SK-N-SH treated with all-trans-retinoic acid at 6 μM for 48 hours (cell line): ENCODE measurements around the gene HYAL3.

ENCODE experiments used
- ATAC-seq: fragments of 200-7000 bp; cut with Tn5 transposase; 3 replicates; pipeline ENCODE4 v1.9.1; 2020; ENCODE audit warnings: mild to moderate bottlenecking, moderate library complexity
- ARNTL ChIP-seq: fragments of 450-650 bp; formaldehyde crosslinking; IDR thresholded peaks from 2 replicates; pipeline ENCODE4 v1.5.0; 2020; ENCODE audit warnings: low read depth, mild to moderate bottlenecking, moderate library complexity, borderline replicate concordance
- BACH2 ChIP-seq: fragments of 250-450 bp; sonication (Bioruptor Pico); IDR thresholded peaks from 2 replicates; pipeline ENCODE4 v1.9.0; 2021; ENCODE audit warnings: mild to moderate bottlenecking, borderline replicate concordance
- CREB5 ChIP-seq: fragments of 250-450 bp; sonication (Bioruptor Pico); IDR thresholded peaks from 2 replicates; pipeline ENCODE4 v1.5.1; 2020; ENCODE audit warnings: low read depth, mild to moderate bottlenecking, moderate library complexity
- CSDC2 ChIP-seq: fragments of 250-450 bp; sonication (Bioruptor Pico); IDR thresholded peaks from 2 replicates; pipeline ENCODE4 v1.5.0; 2020; ENCODE audit warnings: mild to moderate bottlenecking, moderate library complexity
- CSRNP3 ChIP-seq: fragments of 250-450 bp; sonication (Bioruptor Pico); IDR thresholded peaks from 2 replicates; pipeline ENCODE4 v1.5.1; 2021; ENCODE audit warnings: mild to moderate bottlenecking, moderate library complexity
- ESRRG ChIP-seq: fragments of 250-450 bp; sonication (Bioruptor Pico); IDR thresholded peaks from 2 replicates; pipeline ENCODE4 v1.6.1; 2021; ENCODE audit warnings: mild to moderate bottlenecking
- GLIS3 ChIP-seq: fragments of 250-450 bp; sonication (Bioruptor Pico); IDR thresholded peaks from 2 replicates; pipeline ENCODE4 v1.5.0; 2020; ENCODE audit warnings: mild to moderate bottlenecking, moderate library complexity
- OSR1 ChIP-seq: fragments of 250-450 bp; sonication (Bioruptor Pico); IDR thresholded peaks from 2 replicates; pipeline ENCODE4 v1.8.0; 2022; ENCODE audit warnings: moderate library complexity, mild to moderate bottlenecking, inconsistent platforms
- PATZ1 ChIP-seq: fragments of 250-450 bp; sonication (Bioruptor Pico); IDR thresholded peaks from 2 replicates; pipeline ENCODE4 v1.8.0; 2020; ENCODE audit warnings: mild to moderate bottlenecking, moderate library complexity, borderline replicate concordance
- POU6F1 ChIP-seq: fragments of 250-450 bp; sonication (Bioruptor Pico); IDR thresholded peaks from 2 replicates; pipeline ENCODE4 v1.8.0; 2021; ENCODE audit warnings: low read depth, mild to moderate bottlenecking, moderate library complexity, borderline replicate concordance
- PPARA ChIP-seq: fragments of 250-450 bp; sonication (Bioruptor Pico); IDR thresholded peaks from 2 replicates; pipeline ENCODE4 v1.5.0; 2020; ENCODE audit warnings: mild to moderate bottlenecking, borderline replicate concordance
- RARB ChIP-seq: fragments of 250-450 bp; sonication (Bioruptor Pico); IDR thresholded peaks from 2 replicates; pipeline ENCODE4 v1.8.0; 2021; ENCODE audit warnings: mild to moderate bottlenecking, moderate library complexity
- SNAI2 ChIP-seq: fragments of 250-450 bp; sonication (Bioruptor Pico); IDR thresholded peaks from 2 replicates; pipeline ENCODE4 v1.5.0; 2020; ENCODE audit warnings: mild to moderate bottlenecking, moderate library complexity
- TCF4 ChIP-seq: fragments of 250-450 bp; sonication (Bioruptor Pico); IDR thresholded peaks from 2 replicates; pipeline ENCODE4 v1.8.0; 2021; ENCODE audit warnings: mild to moderate bottlenecking, moderate library complexity, borderline replicate concordance
- TOX ChIP-seq: fragments of 250-450 bp; sonication (Bioruptor Pico); IDR thresholded peaks from 2 replicates; pipeline ENCODE4 v1.8.0; 2021; ENCODE audit warnings: mild to moderate bottlenecking, moderate library complexity, borderline replicate concordance
- TSHZ2 ChIP-seq: fragments of 250-450 bp; sonication (Bioruptor Pico); IDR thresholded peaks from 2 replicates; pipeline ENCODE4 v1.5.0; 2020; ENCODE audit warnings: mild to moderate bottlenecking, moderate library complexity
- ZC3H10 ChIP-seq: fragments of 250-450 bp; sonication (Bioruptor Pico); IDR thresholded peaks from 2 replicates; pipeline ENCODE4 v1.5.1; 2021; ENCODE audit warnings: mild to moderate bottlenecking, moderate library complexity
- ZFP3 ChIP-seq: fragments of 250-450 bp; sonication (Bioruptor Pico); IDR thresholded peaks from 2 replicates; pipeline ENCODE4 v1.5.0; 2020; ENCODE audit warnings: mild to moderate bottlenecking, moderate library complexity
- ZFP30 ChIP-seq: fragments of 450-650 bp; formaldehyde crosslinking; IDR thresholded peaks from 2 replicates; pipeline ENCODE4 v1.5.0; 2022; ENCODE audit warnings: mild to moderate bottlenecking, moderate library complexity
- ZNF70 ChIP-seq: fragments of 450-650 bp; formaldehyde crosslinking; IDR thresholded peaks from 2 replicates; pipeline ENCODE4 v1.5.0; 2020; ENCODE audit warnings: mild to moderate bottlenecking, moderate library complexity
- ZNF8 ChIP-seq: fragments of 450-650 bp; formaldehyde crosslinking; IDR thresholded peaks from 2 replicates; pipeline ENCODE4 v1.5.0; 2020; ENCODE audit warnings: mild to moderate bottlenecking, moderate library complexity

Gene HYAL3

GRCh38 chr3:50299638-50299928, 378 bp upstream of the HYAL3 start:
- no peak for ATAC-seq
- TF ChIP-seq ARNTL, result no peak

- ATAC-seq, result no peak
- TF ChIP-seq BACH2 (no peak), TOX (CRISPR knock-in tag) (no peak), OSR1 (no peak), ARNTL (no peak)
- TF ChIP-seq, all 23 proteins: peak for 0
Measured at GRCh38 chr3:50297896-50298725, 1.1 kb downstream of the HYAL3 start.

- TF ChIP-seq ZNF70 (no peak), BACH2 (no peak), TCF4 (CRISPR knock-in tag) (no peak), ZFP30 (CRISPR knock-in tag) (no peak), PATZ1 (CRISPR knock-in tag) (no peak), ZFP3 (CRISPR knock-in tag) (no peak), OSR1 (no peak), TSHZ2 (CRISPR knock-in tag) (no peak), RARB (no peak), PPARA (CRISPR knock-in tag) (no peak), TOX (CRISPR knock-in tag) (no peak), ARNTL (no peak), POU6F1 (no peak)
- no peak for ATAC-seq
Measured at GRCh38 chr3:50297384-50297775, 1.8 kb downstream of the HYAL3 start.

GRCh38 chr3:50296721-50297383, 2.4 kb downstream of the HYAL3 start:
- ATAC-seq, result no peak
- no peak for TF ChIP-seq ZFP3 (CRISPR knock-in tag)
- no peak for TF ChIP-seq ZNF8 (CRISPR knock-in tag)
- no peak for TF ChIP-seq ZFP30 (CRISPR knock-in tag)
- TF ChIP-seq PATZ1 (CRISPR knock-in tag), result no peak
- no peak for TF ChIP-seq SNAI2 (CRISPR knock-in tag)
- TF ChIP-seq ARNTL, result no peak
- TF ChIP-seq CSDC2, result no peak
- no peak for TF ChIP-seq CREB5 (CRISPR knock-in tag)
- no peak for TF ChIP-seq TCF4 (CRISPR knock-in tag)
- no peak for TF ChIP-seq PPARA (CRISPR knock-in tag)
- no peak for TF ChIP-seq ZNF70
- no peak for TF ChIP-seq ZC3H10
- TF ChIP-seq ESRRG (CRISPR knock-in tag), result no peak
- TF ChIP-seq OSR1, result no peak
- no peak for TF ChIP-seq GLIS3
- no peak for TF ChIP-seq TSHZ2 (CRISPR knock-in tag)
- TF ChIP-seq CSRNP3 (CRISPR knock-in tag), result no peak
